ENCODE data around the gene BBX. TPM values are rescaled to one million over a fixed set of nuclear protein-coding genes. Genes with fewer than 3 reads are reported as not detected.

BBX gene
- total RNA-seq, 1 donor from 2014 or later: 45.1 TPM

DNA sequence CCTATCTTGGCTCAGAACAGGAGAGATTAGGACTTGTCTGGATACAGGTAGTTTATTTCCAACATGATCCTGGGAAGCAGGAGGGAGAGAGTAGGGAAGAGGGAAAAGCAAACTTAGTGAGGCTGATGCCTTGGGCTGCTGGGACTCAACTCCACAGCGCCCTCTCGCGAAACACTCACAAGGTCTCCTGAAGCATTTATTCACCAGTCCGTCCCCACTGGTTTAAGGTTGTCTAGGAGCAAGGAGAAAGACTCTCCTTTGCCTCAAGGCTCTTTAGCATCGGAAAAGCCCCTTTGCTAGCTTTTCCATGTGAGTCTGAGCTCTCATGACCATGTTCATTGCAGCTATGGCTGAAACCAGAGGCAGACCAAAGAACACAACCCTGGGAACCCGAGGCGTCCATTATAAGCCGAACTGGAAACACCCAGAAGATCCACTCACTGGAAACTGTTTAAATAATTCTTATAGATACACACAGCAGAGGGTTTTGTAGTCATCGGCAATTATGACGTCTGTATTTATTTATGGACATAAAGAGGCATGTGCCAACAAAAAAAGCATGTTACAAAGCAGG is 323.6 kb downstream of the BBX start:
- DNase-seq (ENCODE audit: low spot score): no peak
- peaks cover 5% of the 10 kb centered on the region for H3K27me3 Mint-ChIP-seq (ENCODE audit: insufficient read depth)
- H3K9me3 Mint-ChIP-seq: no peaks in the 10 kb centered on the region
- H3K4me3 Mint-ChIP-seq: no peak overlapping the region
- intact Hi-C loops (cut with micrococcal nuclease): loop anchor here (5.0 to 10.0 kb wide), 2 partner anchors 172 to 609 kb away; no protein-coding TSS in a partner anchor
- H3K27ac Mint-ChIP-seq: no peak overlapping the region
- H3K36me3 Mint-ChIP-seq (ENCODE audit: low read depth): no peaks in the 10 kb centered on the region
- no peaks in the 10 kb centered on the region for H3K4me1 Mint-ChIP-seq (ENCODE audit: low read depth)

- H3K4me1 Mint-ChIP-seq (ENCODE audit: low read depth): no peaks in the 10 kb centered on the region
- no peak for DNase-seq (ENCODE audit: low spot score)
- intact Hi-C loops (cut with micrococcal nuclease): loop anchor here (5.0 to 10.0 kb wide), 2 partner anchors 173 to 610 kb away; no protein-coding TSS in a partner anchor
- H3K27me3 Mint-ChIP-seq (ENCODE audit: insufficient read depth): peaks cover 7% of the 10 kb centered on the region
- no peak overlapping the region for H3K27ac Mint-ChIP-seq
- no peaks in the 10 kb centered on the region for H3K36me3 Mint-ChIP-seq (ENCODE audit: low read depth)
- no peaks in the 10 kb centered on the region for H3K9me3 Mint-ChIP-seq
- H3K4me3 Mint-ChIP-seq: no peak overlapping the region
These were observed 325.0 kb downstream of the BBX start for GRCh38 chr3:107847791-107848190.

- Mint-ChIP-seq H3K4me3 (no peak overlapping the region), H3K4me1 (ENCODE audit: low read depth) (no peaks in the 10 kb centered on the region), H3K36me3 (ENCODE audit: low read depth) (no peaks in the 10 kb centered on the region), H3K9me3 (no peaks in the 10 kb centered on the region), H3K27me3 (ENCODE audit: insufficient read depth) (peaks cover 7% of the 10 kb centered on the region), H3K27ac (no peak overlapping the region)
- intact Hi-C loops (cut with micrococcal nuclease): loop anchor here (5.0 to 10.0 kb wide), 2 partner anchors 174 to 611 kb away; no protein-coding TSS in a partner anchor
- no peak for DNase-seq (ENCODE audit: low spot score)
These were observed 325.7 kb downstream of the BBX start for GRCh38 chr3:107848351-107848915.

DNA sequence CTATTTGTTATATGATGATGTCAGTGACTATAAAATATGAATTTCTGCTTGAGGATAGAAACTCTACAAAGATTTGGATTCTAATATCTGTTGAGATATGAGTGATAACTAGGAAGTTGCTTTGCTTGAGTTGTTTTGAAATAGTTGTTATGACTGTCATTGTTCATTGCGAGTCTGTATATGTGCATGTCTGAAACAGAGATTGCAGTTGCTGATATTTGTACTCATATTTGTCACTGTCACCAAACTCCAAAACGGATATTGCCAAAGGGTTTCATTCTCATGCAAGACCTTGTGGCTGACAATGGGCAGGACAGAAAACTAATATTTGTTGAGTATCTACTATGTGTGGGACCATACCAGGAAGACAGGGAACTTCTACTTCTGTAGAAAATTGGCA is 327.9 kb downstream of the BBX start:
- Mint-ChIP-seq H3K9me3 (no peaks in the 10 kb centered on the region), H3K27ac (no peak overlapping the region), H3K27me3 (ENCODE audit: insufficient read depth) (peaks cover 7% of the 10 kb centered on the region), H3K36me3 (ENCODE audit: low read depth) (no peaks in the 10 kb centered on the region), H3K4me1 (ENCODE audit: low read depth) (no peaks in the 10 kb centered on the region), H3K4me3 (no peak overlapping the region)
- intact Hi-C loops (cut with micrococcal nuclease): no loop called here
- DNase-seq (ENCODE audit: low spot score): no peak

DNA sequence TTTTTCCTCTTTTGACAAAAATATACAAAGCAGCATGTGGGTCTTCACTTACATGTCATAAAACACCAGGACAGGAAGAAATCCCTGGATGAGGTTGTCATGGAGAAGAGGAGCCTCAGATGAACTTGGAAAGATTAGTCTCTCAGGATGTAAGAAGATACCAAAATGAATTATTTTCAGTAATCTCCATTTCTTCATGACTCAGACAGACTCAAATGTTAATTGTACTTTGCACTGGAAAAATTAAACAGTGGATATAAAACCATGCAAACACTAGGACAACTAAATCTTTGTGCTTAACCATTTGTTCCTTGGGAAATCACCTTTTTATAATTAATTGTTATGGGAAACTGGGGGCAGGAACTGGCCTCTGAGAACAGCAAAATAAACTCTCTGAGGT is 331.1 kb downstream of the BBX start:
- DNase-seq (ENCODE audit: low spot score): no peak
- Mint-ChIP-seq H3K27me3 (ENCODE audit: insufficient read depth) (peaks cover 6% of the 10 kb centered on the region), H3K4me1 (ENCODE audit: low read depth) (no peaks in the 10 kb centered on the region), H3K9me3 (no peaks in the 10 kb centered on the region), H3K36me3 (ENCODE audit: low read depth) (no peaks in the 10 kb centered on the region), H3K27ac (no peak overlapping the region), H3K4me3 (no peak overlapping the region)
- intact Hi-C loops (cut with micrococcal nuclease): no loop called here

- H3K27me3 Mint-ChIP-seq (ENCODE audit: insufficient read depth): peaks cover 6% of the 10 kb centered on the region
- H3K4me1 Mint-ChIP-seq (ENCODE audit: low read depth): no peaks in the 10 kb centered on the region
- intact Hi-C loops (cut with micrococcal nuclease): loop anchor here (5.0 kb wide), 1 partner anchor 1962 kb away; no protein-coding TSS in a partner anchor
- H3K4me3 Mint-ChIP-seq: no peak overlapping the region
- no peaks in the 10 kb centered on the region for H3K36me3 Mint-ChIP-seq (ENCODE audit: low read depth)
- no peaks in the 10 kb centered on the region for H3K9me3 Mint-ChIP-seq
- DNase-seq (ENCODE audit: low spot score): no peak
- no peak overlapping the region for H3K27ac Mint-ChIP-seq
These were observed 332.0 kb downstream of the BBX start for GRCh38 chr3:107854733-107855132.

DNA sequence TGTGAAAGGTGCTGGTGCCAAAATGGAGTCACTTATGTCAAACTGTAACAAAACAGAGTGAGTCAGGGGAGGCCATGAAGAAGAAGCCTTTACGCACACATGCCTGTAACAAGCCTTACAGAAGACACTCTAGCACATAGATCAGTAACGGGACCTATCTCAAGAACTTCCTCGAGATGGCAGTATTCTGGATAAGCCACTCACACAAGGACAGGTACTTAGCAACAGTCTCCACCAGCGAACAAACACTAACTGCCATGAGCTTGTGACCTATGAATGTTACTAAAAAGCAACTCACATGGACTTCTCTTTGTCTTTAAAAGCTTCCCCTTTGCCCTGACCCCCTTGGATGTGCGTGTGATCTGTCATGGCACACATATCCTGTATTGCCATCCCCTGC is 332.9 kb downstream of the BBX start:
- intact Hi-C loops (cut with micrococcal nuclease): loop anchor here (5.0 kb wide), 1 partner anchor 1963 kb away; no protein-coding TSS in a partner anchor
- DNase-seq (ENCODE audit: low spot score): no peak
- H3K4me3 Mint-ChIP-seq: no peak overlapping the region
- no peak overlapping the region for H3K27ac Mint-ChIP-seq
- H3K27me3 Mint-ChIP-seq (ENCODE audit: insufficient read depth): peaks cover 6% of the 10 kb centered on the region
- no peaks in the 10 kb centered on the region for H3K36me3 Mint-ChIP-seq (ENCODE audit: low read depth)
- no peaks in the 10 kb centered on the region for H3K4me1 Mint-ChIP-seq (ENCODE audit: low read depth)
- no peaks in the 10 kb centered on the region for H3K9me3 Mint-ChIP-seq

GRCh38 chr3:107857854-107858253 is 335.1 kb downstream of the BBX start:
- peaks cover 2% of the 10 kb centered on the region for H3K27me3 Mint-ChIP-seq (ENCODE audit: insufficient read depth)
- H3K4me1 Mint-ChIP-seq (ENCODE audit: low read depth): no peaks in the 10 kb centered on the region
- H3K4me3 Mint-ChIP-seq: no peak overlapping the region
- H3K36me3 Mint-ChIP-seq (ENCODE audit: low read depth): no peaks in the 10 kb centered on the region
- no peak overlapping the region for H3K27ac Mint-ChIP-seq
- no peak for DNase-seq (ENCODE audit: low spot score)
- no peaks in the 10 kb centered on the region for H3K9me3 Mint-ChIP-seq
- intact Hi-C loops (cut with micrococcal nuclease): loop anchor here (5.0 kb wide), 1 partner anchor 1966 kb away; no protein-coding TSS in a partner anchor

DNA sequence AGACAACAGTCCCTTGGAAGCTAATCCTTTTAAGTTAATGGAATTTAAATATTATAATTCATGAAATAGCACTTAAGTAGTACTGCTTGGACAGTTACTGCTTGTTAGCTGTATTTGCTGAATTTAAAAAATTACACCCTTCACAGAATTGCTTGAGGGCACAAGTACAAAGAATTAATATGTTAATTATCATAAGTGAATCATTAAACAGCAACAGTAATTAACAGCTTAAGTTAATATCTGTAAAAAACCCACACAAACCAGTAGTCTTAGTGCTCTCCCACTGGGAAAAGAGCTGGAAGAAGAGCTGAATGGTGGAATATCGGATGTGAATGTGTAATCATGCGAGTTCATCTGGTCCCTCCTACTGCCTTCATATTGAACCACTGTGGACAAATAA is 336.1 kb downstream of the BBX start:
- intact Hi-C loops (cut with micrococcal nuclease): loop anchor here (5.0 kb wide), 1 partner anchor 1967 kb away; no protein-coding TSS in a partner anchor
- Mint-ChIP-seq H3K9me3 (no peaks in the 10 kb centered on the region), H3K27ac (no peak overlapping the region), H3K4me1 (ENCODE audit: low read depth) (no peaks in the 10 kb centered on the region), H3K36me3 (ENCODE audit: low read depth) (no peaks in the 10 kb centered on the region), H3K27me3 (ENCODE audit: insufficient read depth) (peaks cover 2% of the 10 kb centered on the region), H3K4me3 (no peak overlapping the region)
- DNase-seq (ENCODE audit: low spot score): no peak

Other genes with a start within 250 kb of the BBX start
- gene CCDC54, start 145.5 kb upstream of the BBX start, total RNA-seq: not detected in 2 replicates